ENCODE data around the gene TMEM154. TPM values are rescaled to one million over a fixed set of nuclear protein-coding genes. Genes with fewer than 3 reads are reported as not detected.
"Not testable (repeated sequence)": the region's sequence is repeated elsewhere in the genome, so short reads cannot be mapped to it uniquely, and the experiment has no call there.

The TMEM154 gene
- total and polyA plus RNA-seq, 8 donors = 1.5 to 21.9 (median 2.5) TPM

- no peak for TF ChIP-seq CTCF (IDR thresholded peaks at IDR 0.05)
- Histone ChIP-seq H3K36me3 (no peaks in the 10 kb centered on the region), H3K27me3 (no peaks in the 10 kb centered on the region), H3K9me3 (no peaks in the 10 kb centered on the region), H3K4me1 (peaks cover 0 to 8% of the 10 kb centered on the region in 2 donors), H3K4me3 (no peak overlapping the region), H3K27ac (no peak overlapping the region)
- ATAC-seq (no peak), DNase-seq (no peak)
- intact Hi-C loops (cut with DNase I) = no loop called here
These were observed 11.3 kb downstream of the TMEM154 start for GRCh38 chr4:152668338-152668964.

GRCh38 chr4:152667781-152668180, 12.0 kb downstream of the TMEM154 start:
- intact Hi-C loops (cut with DNase I) = no loop called here
- H3K9me3 ChIP-seq = no peaks in the 10 kb centered on the region
- peaks cover 0 to 14% of the 10 kb centered on the region in 2 donors for H3K4me1 ChIP-seq
- H3K27me3 ChIP-seq = no peaks in the 10 kb centered on the region
- DNase-seq = no peak
- H3K27ac ChIP-seq = no peak overlapping the region
- no peak for ATAC-seq
- no peak overlapping the region for H3K4me3 ChIP-seq
- TF ChIP-seq CTCF (IDR thresholded peaks at IDR 0.05) = no peak
- no peaks in the 10 kb centered on the region for H3K36me3 ChIP-seq

GRCh38 chr4:152666946-152667345, 12.9 kb downstream of the TMEM154 start:
- TF ChIP-seq CTCF (IDR thresholded peaks at IDR 0.05) = no peak
- intact Hi-C loops (cut with DNase I) = no loop called here
- H3K9me3 ChIP-seq = no peaks in the 10 kb centered on the region
- H3K4me3 ChIP-seq = no peak overlapping the region
- DNase-seq (no peak), ATAC-seq (no peak)
- H3K4me1 ChIP-seq = peaks cover 0 to 23% of the 10 kb centered on the region in 2 donors
- H3K27ac ChIP-seq = no peak overlapping the region
- H3K27me3 ChIP-seq = no peaks in the 10 kb centered on the region
- H3K36me3 ChIP-seq = no peaks in the 10 kb centered on the region

- no peak overlapping the region for H3K4me3 ChIP-seq
- ATAC-seq (no peak), DNase-seq (no peak)
- H3K36me3 ChIP-seq = no peaks in the 10 kb centered on the region
- H3K27me3 ChIP-seq = no peaks in the 10 kb centered on the region
- H3K9me3 ChIP-seq = no peaks in the 10 kb centered on the region
- TF ChIP-seq CTCF (IDR thresholded peaks at IDR 0.05) = no peak
- intact Hi-C loops (cut with DNase I) = no loop called here
- peaks cover 0 to 24% of the 10 kb centered on the region in 2 donors for H3K4me1 ChIP-seq
- H3K27ac ChIP-seq = no peak overlapping the region
These were observed 14.0 kb downstream of the TMEM154 start for GRCh38 chr4:152665691-152666395.

- H3K27me3 ChIP-seq; H3K9me3 ChIP-seq; ATAC-seq; DNase-seq; H3K4me3 ChIP-seq; H3K36me3 ChIP-seq; intact Hi-C loops (cut with DNase I): not testable (repeated sequence)
- peak overlapping the region in 1 of 2 donors; percentile 93 for H3K27ac ChIP-seq
- peaks cover 0 to 24% of the 10 kb centered on the region in 2 donors for H3K4me1 ChIP-seq
These were observed 15.8 kb downstream of the TMEM154 start for GRCh38 chr4:152664067-152664378.

Data from left lung (tissue), 10 donors.